ENCODE data around the gene PACSIN2.

PACSIN2 gene

DNA sequence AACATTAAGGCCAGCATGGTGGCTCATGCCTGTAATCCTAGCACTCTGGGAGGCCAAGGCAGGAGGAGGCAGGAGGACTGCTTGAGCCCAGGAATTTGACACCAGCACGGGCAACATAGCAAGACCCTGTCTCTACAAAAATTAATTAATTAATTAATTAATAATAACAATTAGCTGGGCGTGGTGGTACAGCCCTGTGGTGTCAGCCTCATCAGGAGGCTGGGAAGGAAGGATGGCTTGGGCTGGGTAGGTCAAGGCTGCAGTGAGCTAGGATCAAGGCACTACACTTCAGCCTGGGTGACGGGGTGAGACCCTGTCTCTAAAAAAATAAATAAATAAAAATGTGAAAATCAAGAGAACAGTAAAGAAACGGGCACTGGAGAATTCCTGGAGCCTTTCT is 159.2 kb downstream of the PACSIN2 start:
- FAIRE-seq: no peak

DNA sequence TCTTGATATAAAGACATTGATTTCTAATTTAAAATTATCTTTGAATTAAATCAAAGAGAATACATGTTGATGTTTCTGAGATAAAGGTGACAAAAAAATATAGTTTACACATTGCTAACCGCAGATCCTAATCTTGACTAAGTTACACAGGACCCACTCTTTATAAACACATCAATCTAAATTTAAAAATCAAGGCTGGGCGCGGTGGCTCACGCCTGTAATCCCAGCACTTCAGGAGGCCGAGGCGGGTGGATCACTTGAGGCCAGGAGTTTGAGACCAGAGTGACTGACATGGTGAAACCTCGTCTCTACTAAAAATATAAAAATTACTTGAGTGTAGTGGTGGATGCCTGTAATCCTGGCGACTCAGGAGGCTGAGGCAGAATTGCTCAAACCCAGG is 159.7 kb downstream of the PACSIN2 start:
- no peak for FAIRE-seq

DNA sequence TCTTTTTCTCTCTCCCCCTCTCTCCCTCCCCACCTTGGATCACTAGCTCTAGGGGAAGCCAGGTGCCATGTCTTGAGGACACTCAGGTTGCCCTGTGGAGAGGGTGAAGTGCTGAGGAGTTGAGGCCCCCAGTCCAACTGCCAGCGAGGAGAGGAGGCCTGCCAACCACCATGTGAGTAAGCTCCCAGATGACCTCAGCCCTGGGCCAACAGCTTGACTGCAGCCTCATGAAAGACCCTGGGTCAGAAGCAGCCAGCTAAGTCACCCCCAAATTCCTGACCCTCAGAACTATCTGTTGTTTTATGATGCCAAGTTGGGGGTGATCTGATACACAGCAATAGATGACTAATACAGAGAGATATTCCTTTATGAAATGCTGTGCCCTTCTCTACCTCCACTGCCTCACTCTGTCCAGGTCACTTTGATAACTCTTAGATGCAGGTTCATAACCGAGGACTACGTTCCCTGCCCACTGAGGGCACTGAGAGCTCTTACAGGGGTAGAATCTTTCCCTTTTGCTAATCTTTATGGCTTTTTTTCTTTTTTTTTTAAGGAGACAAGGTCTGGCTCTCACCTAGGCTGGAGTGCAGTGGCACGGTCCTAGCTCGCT is 165.9 kb downstream of the PACSIN2 start:
- FAIRE-seq: no peak

DNA sequence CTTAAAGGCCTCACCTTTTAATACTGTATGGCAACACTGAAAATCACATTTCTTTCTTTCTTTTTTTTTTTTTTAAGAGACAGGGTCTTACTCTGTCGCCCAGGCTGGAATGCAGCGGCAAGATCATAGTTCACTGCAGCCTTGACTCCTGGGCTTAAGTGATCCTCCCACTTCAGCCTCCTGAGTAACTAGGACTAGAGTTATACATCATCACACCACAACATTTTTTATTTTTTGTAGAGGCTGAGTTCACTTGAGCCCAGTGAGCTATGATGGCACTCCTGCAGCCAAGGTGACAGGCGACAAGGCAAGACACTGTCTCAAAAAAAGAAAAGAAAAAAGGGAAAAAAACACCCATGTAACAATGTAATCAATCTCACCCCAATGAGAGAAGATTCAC is 167.8 kb downstream of the PACSIN2 start:
- no peak for FAIRE-seq

DNA sequence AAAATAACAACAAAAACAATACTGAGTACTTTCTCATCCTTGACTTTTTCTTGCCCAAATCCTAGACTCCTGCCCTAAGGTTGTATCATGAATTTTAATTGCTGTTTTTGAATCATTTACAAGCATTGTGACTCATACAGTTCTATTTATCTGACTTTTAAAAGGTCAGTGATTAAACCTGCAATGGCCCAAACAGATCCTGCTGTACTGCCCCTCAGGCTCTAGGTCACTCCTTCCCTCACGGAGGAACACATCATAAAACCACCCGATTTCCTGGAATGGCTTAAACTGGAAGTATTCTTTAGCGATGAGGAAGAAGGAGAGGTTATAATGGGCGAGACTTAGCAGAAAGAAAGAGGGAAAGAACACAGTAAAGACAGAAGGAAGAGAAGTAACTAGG is 170.2 kb downstream of the PACSIN2 start:
- no peak for FAIRE-seq

DNA sequence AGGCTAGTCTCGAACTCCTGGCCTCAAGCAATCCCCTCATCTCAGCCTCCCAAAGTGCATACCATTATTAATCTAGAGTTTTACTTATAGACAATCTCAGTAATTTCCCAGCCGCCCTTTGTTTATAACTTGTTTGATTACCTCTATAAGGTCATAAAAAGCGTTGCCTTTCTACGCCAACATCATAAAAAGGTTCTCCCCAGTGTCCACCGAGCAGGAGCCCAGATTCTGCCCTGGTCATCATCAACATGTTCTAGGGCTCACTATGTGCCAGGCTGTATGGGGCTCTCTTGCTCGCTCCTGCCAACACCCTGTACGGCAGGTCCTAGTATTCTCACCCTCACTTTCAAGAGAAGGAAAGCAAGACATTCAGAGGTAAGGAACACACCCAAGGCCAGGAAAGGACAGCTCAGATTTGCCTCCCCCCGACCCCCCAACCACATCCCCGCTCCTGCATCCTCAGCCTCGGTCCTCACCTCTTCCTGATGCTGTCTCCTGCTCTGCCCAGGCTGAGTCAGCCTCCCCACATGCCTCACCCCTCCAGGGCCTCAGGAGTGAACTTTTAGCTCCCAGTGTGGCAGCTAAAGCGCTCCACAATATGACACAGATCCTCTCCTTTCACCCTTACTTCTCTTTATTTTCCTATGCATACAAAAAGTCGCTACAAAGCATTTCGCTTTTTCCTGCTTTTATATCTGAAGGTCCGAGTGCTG is 172.1 kb downstream of the PACSIN2 start:
- no peak for FAIRE-seq

DNA sequence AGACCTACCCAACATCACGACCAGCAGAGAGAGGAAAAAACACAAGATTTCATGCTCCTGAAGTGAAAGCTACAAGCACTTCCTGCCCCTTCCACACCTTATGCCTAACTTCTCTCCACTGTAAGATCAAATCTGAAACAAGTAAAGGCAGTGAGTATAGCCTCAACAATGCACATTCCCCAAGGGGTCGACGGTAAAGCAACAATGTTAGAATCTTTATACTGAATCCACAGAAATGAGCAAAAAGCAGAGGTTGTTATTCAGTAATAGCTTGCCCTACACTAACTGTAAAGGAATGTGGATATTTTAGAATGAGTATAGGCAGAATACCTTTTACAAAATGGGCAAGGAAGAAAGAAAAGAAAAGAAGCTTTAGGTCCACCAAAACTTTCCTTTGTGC is 173.5 kb downstream of the PACSIN2 start:
- no peak for FAIRE-seq

DNA sequence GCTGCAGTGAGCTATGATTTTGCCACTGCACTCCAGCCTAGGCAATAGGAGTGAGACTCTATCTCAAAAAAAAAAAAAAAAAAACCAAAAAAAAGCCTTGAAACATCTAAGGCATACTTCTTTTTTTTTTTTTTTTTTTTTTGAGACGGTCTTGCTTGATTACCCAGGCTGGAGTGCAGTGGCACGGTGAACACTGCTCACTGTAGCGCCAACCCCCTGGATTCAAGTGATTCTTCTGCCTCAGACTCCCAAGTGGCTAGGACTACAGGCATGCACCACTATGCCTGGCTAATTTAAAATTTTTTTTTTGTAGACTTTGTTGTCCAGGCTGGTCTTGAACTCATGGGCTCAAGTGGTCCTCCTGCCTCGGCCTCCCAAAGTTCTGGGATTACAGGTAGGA is 177.4 kb downstream of the PACSIN2 start:
- no peak for FAIRE-seq

DNA sequence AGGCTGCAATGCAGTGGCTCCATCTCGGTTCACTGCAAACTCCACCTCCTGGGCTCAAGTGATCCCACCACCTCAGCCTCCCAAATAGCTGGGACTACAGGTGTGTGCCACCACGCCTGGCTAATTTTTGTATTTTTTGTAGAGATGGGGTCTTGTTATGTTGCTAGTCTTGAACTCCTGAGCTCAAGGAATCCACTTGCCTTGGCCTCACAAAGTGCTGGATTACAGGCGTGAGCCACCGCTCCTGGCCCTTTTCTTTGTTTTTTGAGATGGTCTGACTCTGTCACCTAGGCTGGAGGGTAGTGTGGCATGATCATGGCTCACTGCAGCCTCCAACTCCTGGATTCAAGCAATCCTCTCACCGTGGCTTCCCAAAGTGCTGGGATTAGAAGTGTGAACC is 178.9 kb downstream of the PACSIN2 start:
- FAIRE-seq: no peak

DNA sequence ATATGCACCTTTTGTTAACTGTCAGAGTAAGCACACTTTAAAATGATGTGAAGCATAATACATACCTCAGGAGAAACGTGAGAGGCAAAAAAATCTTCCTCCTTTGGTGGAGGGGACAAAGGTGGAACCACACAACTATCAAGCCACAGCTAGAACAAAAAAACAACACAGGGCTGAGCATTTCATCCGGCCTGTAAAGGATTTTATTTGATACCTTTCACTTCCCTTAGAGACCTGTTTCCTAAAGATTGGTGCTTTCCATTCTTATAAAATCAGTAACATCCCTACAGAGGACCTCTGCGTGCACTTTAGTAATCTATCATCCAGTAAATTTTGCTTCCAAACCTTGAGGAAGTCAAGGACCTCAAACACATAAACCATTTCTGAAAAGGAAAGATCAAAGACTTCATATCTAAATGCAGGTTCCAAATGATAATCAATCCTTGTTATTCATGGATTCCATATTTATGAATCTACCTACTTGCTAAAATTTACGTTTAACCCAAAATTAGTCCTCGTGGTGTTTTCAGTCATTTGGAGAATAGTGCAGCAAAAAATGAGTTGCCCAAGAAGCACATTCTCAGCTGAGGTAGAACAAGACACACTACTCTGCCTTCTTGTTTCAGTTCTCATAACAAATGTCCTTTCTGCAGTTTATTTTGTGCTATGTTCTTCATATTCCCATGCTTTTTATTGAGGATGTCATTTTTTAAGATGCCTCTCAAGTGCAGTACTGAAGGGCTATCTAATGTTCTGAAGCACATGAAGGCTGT is 180.6 kb downstream of the PACSIN2 start:
- FAIRE-seq: no peak

DNA sequence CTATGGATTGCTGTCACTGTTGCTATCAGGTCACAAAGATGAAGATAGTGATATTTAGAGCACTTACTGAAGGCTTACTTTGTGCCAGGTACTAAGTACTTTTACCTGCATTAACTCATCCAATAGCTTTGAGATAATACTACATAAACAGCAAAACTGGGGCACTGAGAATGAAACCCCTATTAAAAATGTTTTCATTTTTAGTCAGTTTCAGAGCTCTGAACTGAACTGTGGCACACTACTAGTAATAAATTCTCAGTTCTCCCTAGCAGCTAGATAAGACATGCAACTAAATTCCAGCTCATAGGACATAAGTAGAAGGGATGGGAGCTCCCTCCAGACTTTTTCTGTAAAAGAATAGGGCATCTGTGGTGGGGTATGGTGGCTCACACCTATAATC is 181.8 kb downstream of the PACSIN2 start:
- FAIRE-seq: no peak

DNA sequence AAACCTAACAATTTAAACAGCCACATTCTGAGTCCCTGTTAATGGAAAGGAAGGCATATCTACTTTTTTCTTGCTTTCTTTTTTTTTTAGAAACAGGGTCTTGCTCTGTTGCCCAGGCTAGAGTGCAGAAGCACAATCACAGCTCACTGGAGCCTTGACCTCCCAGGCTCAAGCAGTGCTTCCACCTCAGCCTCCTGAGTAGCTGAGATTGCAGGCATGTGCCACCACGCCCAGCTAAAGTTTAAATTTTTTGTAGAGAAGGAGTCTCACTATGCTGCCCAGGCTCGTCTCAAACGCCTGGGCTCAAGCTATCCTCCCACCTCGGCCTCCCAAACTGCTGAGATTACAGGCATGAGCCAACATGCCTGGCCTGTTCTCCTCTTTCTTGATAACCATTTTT is 183.2 kb downstream of the PACSIN2 start:
- FAIRE-seq: no peak

DNA sequence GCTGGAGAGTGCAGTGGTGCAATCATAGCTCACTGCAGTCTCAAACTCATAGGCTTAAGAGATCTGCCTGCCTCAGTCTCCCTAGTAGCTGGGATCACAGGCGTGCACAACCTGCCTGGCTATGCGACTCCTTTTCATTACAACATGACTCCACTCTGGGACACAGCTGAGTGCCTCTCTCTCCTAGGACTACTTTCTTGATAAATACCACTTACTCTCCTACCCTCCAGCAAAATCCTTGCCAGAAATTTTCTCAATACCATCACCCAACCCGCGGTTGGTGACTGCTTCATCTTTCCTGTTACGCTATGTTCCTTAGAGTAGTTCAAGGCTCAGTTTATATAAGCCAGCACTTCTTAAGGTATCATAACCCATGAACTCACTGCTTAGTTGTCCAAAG is 184.8 kb downstream of the PACSIN2 start:
- no peak for FAIRE-seq

DNA sequence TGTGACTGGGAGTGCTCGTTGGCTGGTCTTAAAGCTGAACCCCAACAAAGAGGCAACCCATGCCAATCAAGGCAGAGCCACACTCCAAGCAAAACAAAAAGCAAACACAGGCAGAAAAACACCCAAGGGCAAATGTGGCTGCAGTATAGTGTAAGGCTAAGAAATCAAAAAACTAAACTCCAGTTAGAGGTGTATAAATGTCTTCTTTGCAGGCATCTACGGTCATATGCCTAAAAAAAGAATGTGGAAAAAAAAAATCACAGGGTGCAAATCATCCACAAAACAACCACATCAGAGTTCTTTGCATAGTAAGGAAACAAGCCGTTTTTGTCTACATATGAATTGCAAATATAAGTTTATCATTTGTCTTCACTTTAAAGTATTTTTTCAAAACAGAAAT is 185.6 kb downstream of the PACSIN2 start:
- no peak for FAIRE-seq

DNA sequence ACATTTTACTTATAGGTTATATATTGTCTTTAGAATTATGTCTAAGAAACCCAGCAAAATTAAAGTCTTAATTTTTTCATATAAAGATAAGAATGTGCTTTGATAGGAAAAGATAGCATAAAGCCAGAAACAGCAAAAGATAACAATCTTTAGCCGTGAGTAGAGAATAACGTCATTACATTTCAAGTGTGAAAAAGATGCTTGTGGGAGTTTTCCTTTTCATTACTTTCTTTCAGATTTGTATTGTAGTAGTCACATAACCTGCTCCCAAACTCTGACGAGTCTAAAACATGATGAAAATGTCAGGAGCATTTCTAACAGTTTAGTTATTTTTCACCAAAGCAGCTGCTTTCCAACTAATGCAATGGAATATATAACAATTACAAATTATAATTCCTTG is 189.2 kb downstream of the PACSIN2 start:
- FAIRE-seq: no peak

DNA sequence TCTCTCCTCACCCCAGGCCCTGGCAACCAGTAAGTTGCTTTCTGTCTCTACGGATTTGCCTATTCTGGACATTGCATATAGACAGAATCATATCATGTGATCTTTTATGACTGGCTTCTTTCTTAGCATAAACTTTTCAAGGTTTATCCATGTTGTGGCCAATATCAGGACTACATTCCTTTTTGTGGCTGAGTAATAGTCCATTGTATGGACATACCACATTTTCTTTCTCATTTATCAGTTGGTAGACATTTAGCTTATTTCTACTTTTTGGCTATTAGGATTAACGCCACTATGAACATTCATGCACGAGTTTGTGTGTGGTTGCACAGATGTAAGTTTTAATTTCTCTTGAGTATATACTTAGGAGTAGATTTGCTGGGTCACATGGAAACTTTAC is 193.6 kb downstream of the PACSIN2 start:
- FAIRE-seq: no peak

DNA sequence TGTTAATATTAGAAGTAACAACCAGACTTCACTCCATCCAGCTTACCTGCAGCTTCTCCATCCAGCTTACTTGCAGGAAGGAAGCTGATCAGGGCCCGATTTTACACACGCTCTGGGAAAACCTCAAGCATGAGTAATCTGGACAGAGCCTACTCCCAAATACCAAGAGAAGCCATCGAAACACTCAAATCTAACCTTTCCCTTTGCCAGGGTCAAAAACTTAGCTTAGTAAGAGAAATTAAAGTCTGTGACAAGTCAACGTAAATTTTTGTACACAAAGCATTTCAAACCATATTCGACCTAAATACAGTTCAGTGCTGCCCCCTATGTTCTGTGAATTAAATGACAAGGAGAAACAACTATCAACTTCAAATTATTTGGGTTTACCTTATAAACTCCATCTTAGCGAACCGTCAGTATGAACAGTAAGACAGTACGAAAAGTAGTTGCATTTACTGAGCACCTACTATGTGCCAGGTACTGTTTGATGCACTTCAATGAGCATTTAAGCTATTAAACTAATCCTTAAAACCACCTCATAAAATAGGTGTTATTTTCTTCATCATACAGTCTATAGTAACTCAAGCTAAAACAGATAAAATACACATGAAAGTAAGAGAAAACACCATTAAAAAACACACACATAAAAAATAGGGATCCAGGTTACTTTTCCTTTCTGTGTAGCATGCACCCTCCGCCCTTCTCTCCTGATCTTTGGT is 194.7 kb downstream of the PACSIN2 start:
- no peak for FAIRE-seq
